Upper lobe of right lung (tissue), 1 donor: ENCODE measurements around the gene M6PR. TPM values are rescaled to one million over a fixed set of nuclear protein-coding genes. Genes with fewer than 3 reads are reported as not detected.
A peak's percentile ranks its signal among the peaks of the same experiment; 100 is the strongest.

Experiments used
- ATAC-seq: fragments of 200-7000 bp; cut with Tn5 transposase; one replicate; pipeline ENCODE4 v1.9.1; 2020; ENCODE audit warnings: mild to moderate bottlenecking, moderate library complexity
- DNase-seq: peaks from one replicate; pipeline ENCODE4 v3.0.0-alpha.2; 2020
- H3K27ac ChIP-seq: fragments of 200-600 bp; one replicate; pipeline ENCODE4 v1.8.0; 2022
- H3K27me3 ChIP-seq: fragments of 200-600 bp; one replicate; pipeline ENCODE4 v1.8.0; 2022; ENCODE audit warnings: mild to moderate bottlenecking
- H3K36me3 ChIP-seq: fragments of 200-600 bp; one replicate; pipeline ENCODE4 v1.8.0; 2022
- H3K4me1 ChIP-seq: fragments of 200-600 bp; one replicate; pipeline ENCODE4 v1.8.0; 2022
- H3K4me3 ChIP-seq: fragments of 200-600 bp; one replicate; pipeline ENCODE4 v1.8.0; 2022; ENCODE audit warnings: mild to moderate bottlenecking
- H3K9me3 ChIP-seq: fragments of 200-600 bp; one replicate; pipeline ENCODE4 v1.8.0; 2022
- intact Hi-C: fragments of 100-400 bp; cut with DNase I; formaldehyde crosslinking; loops from one replicate; pipeline ENCODE4 v1.11.0; 2022
- total RNA-seq: library from RNA; stranded (reverse); fragmentation: NEBNext Ultra II Directional; extraction: Animal tissue kit (Norgen Biotek cat#: 25700); gene quantifications from one replicate; pipeline ENCODE4 v1.2.1, GENCODE V29; 2021
- TF ChIP-seq, protein P1 (sequence below): fragments of 200-600 bp; IDR thresholded peaks from one replicate; pipeline ENCODE4 v1.8.0; 2022; ENCODE audit warnings: antibody characterized with exemption
- donor health status: DM: no; HTN: yes; CAD: no; lungs with severe emphysema.

Gene M6PR
- total RNA-seq, 1 donor from 2014 or later: 176 TPM

GRCh38 chr12:8991371-8992345, 42.2 kb upstream of the M6PR start:
- Histone ChIP-seq H3K4me3 (peak overlapping the region; percentile 5), H3K27ac (no peak overlapping the region), H3K4me1 (peaks cover 4% of the 10 kb centered on the region), H3K9me3 (no peaks in the 10 kb centered on the region), H3K27me3 (no peaks in the 10 kb centered on the region), H3K36me3 (no peaks in the 10 kb centered on the region)
- TF ChIP-seq, protein P1, sequence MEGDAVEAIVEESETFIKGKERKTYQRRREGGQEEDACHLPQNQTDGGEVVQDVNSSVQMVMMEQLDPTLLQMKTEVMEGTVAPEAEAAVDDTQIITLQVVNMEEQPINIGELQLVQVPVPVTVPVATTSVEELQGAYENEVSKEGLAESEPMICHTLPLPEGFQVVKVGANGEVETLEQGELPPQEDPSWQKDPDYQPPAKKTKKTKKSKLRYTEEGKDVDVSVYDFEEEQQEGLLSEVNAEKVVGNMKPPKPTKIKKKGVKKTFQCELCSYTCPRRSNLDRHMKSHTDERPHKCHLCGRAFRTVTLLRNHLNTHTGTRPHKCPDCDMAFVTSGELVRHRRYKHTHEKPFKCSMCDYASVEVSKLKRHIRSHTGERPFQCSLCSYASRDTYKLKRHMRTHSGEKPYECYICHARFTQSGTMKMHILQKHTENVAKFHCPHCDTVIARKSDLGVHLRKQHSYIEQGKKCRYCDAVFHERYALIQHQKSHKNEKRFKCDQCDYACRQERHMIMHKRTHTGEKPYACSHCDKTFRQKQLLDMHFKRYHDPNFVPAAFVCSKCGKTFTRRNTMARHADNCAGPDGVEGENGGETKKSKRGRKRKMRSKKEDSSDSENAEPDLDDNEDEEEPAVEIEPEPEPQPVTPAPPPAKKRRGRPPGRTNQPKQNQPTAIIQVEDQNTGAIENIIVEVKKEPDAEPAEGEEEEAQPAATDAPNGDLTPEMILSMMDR: no peak
- no peak for DNase-seq
- intact Hi-C loops: no loop called here
- ATAC-seq: peak; percentile 51

DNA sequence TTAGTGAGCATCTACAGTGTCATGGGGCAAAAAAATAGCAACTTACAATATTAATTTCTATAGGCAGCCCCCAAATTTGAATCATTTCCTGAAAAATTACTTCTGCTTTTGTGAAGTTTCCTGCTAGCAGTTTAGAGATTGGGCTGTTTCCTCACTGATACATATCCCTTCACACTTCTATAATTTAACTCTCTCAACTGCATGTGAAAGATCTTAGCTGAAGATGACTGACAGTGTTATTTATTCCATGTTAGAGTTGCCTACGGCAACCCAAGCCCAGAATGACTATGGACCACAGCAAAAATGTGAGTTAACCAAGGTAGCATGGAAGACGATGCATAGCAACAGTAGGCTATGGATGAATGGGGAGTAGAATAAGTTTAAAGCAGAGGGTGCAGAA, 40.0 kb upstream of the M6PR start, which contains the start of gene KLRG1:
Gene KLRG1 (plus strand): TSS at position 134 of the 400 bp plus-strand sequence. CDS start 90 bp downstream, at position 224.
- TF ChIP-seq, protein P1: no peak
- Histone ChIP-seq H3K27ac (peak within 1 kb of the TSS; percentile 32), H3K4me1 (peaks cover 4% of the 10 kb centered on the region), H3K27me3 (no peaks in the 10 kb centered on the region), H3K36me3 (no peaks in the 10 kb centered on the region), H3K9me3 (no peaks in the 10 kb centered on the region), H3K4me3 (no peak within 1 kb of the TSS)
- DNase-seq (no peak), ATAC-seq (no peak)
- intact Hi-C loops: no loop called here

DNA sequence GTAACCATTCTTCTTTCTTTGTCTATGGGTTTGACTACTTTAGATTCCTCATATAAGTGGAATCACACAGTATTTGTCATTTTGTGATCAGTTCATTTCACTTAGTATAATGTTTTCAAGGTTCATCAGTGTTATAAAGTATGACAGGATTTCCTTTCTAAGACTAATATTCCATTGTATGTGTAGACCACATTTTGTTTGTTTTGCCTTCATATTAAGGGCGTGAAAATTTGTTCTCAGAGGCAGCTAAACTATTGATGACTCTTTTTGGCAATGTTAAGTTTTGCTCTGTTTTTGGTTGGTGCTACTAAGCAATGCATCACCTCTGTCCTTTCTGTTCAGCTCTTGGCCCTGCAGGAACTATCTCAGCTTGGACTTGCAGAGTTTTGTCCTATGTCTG, 38.2 kb upstream of the M6PR start:
- ATAC-seq: no peak
- Histone ChIP-seq H3K27me3 (no peaks in the 10 kb centered on the region), H3K9me3 (no peaks in the 10 kb centered on the region), H3K36me3 (no peaks in the 10 kb centered on the region), H3K4me3 (no peak overlapping the region), H3K27ac (peak overlapping the region; percentile 39), H3K4me1 (peaks cover 4% of the 10 kb centered on the region)
- no peak for DNase-seq
- intact Hi-C loops: no loop called here
- TF ChIP-seq, protein P1: no peak

GRCh38 chr12:8987163-8987562, 37.7 kb upstream of the M6PR start:
- no peaks in the 10 kb centered on the region for H3K9me3 ChIP-seq
- ATAC-seq: no peak
- no peaks in the 10 kb centered on the region for H3K36me3 ChIP-seq
- H3K4me3 ChIP-seq: no peak overlapping the region
- H3K27ac ChIP-seq: no peak overlapping the region
- no peak for DNase-seq
- peaks cover 4% of the 10 kb centered on the region for H3K4me1 ChIP-seq
- intact Hi-C loops: no loop called here
- TF ChIP-seq, protein P1: no peak
- no peaks in the 10 kb centered on the region for H3K27me3 ChIP-seq

DNA sequence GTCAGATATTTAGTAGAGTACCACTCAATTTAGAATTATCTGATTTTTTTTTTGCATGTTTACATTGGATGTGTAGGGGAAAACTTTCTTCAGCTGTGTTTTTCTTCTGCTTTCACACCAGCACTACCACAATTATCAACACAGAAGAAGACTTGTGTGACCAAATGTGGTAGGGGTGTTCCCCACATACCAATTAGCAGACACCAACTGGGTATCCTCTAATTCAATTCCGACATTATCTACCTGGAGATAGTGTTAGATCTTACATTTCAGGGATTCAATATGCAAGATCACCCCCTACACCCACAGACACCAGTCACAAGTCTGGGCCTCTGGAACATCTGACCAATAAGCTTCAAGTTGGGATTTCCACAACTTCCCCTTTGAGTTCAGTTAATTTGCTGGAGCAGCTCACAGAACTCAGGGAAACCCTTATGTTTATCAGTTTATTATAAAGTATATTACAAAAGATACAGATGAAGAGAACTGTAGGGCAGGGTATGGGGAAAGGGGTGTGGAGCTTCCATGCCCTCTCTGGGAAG, 35.8 kb upstream of the M6PR start:
- intact Hi-C loops: no loop called here
- Histone ChIP-seq H3K27me3 (no peaks in the 10 kb centered on the region), H3K27ac (no peak overlapping the region), H3K36me3 (no peaks in the 10 kb centered on the region), H3K4me3 (no peak overlapping the region), H3K9me3 (peaks cover 2% of the 10 kb centered on the region), H3K4me1 (peaks cover 4% of the 10 kb centered on the region)
- ATAC-seq (peak; percentile 15), DNase-seq (no peak)
- TF ChIP-seq, protein P1: no peak
